Neural progenitor cell (in vitro differentiated cells): Measurements from ENCODE around the gene DROSHA.

Experiments
- CTCF ChIP-seq: fragments of 200-600 bp; sonication (generic); IDR thresholded peaks from 2 replicates; pipeline ENCODE4 v1.5.1; 2017; ENCODE audit warnings: antibody characterized with exemption, mild to moderate bottlenecking
- EZH2 ChIP-seq: fragments of 200-600 bp; sonication (generic); IDR thresholded peaks from 2 replicates; pipeline ENCODE4 v1.6.1; 2017; ENCODE audit warnings: antibody characterized with exemption, mild to moderate bottlenecking, moderate library complexity

- TF ChIP-seq CTCF (no peak), EZH2 (no peak)
Measured at GRCh38 chr5:31434898-31435297, 97.0 kb downstream of the DROSHA start.
